Astrocyte (in vitro differentiated cells and primary cell): ENCODE data around the gene TNFRSF1B.

ENCODE experiments used
- CTCF ChIP-seq: IDR thresholded peaks from 2 replicates; pipeline ENCODE4 v1.5.1; 2011; ENCODE audit warnings: low read depth, mild to moderate bottlenecking, inconsistent platforms, low read length, moderate library complexity; ENCODE audit not compliant: insufficient read depth
- EZH2 ChIP-seq: IDR thresholded peaks from 2 replicates; pipeline ENCODE4 v1.6.1; 2012; ENCODE audit warnings: mild to moderate bottlenecking, low read length, inconsistent platforms; ENCODE audit not compliant: insufficient read depth

GRCh38 chr1:12202190-12202497 lies 35.4 kb downstream of the TNFRSF1B start:
- TF ChIP-seq CTCF, result no peak
- TF ChIP-seq EZH2, result no peak
